NCI-H187 (cell line): ENCODE results near the gene DNAH9.

ENCODE experiments used
- DNase-seq, 2 experiments: peaks; one replicate each; lab custom pipeline; 2025; lab: John Stamatoyannopoulos, UW

Gene DNAH9

GRCh38 chr17:11598274-11599221 is at the start of gene DNAH9:
Gene DNAH9, plus strand, starts transcription at chr17:11598470. Its CDS starts 29 bp downstream, at chr17:11598499.
- peak in 1 of 2 experiments; percentile 1 for DNase-seq

GRCh38 chr17:11550431-11550830 is 47.8 kb upstream of the DNAH9 start:
- no peak for DNase-seq

GRCh38 chr17:11551442-11551841 is 46.8 kb upstream of the DNAH9 start:
- no peak for DNase-seq

GRCh38 chr17:11553135-11553534 is 45.1 kb upstream of the DNAH9 start:
- no peak for DNase-seq

- no peak for DNase-seq
Observed at GRCh38 chr17:11554042-11554441, 44.2 kb upstream of the DNAH9 start.

GRCh38 chr17:11554542-11554941 is 43.7 kb upstream of the DNAH9 start:
- no peak for DNase-seq

- DNase-seq: no peak
Observed at GRCh38 chr17:11555530-11555929, 42.7 kb upstream of the DNAH9 start.

- DNase-seq: no peak
Observed at GRCh38 chr17:11557727-11558452, 40.4 kb upstream of the DNAH9 start.

- DNase-seq: no peak
Observed at GRCh38 chr17:11558681-11559234, 39.5 kb upstream of the DNAH9 start.

- no peak for DNase-seq
Observed at GRCh38 chr17:11559601-11560000, 38.7 kb upstream of the DNAH9 start.

- no peak for DNase-seq
Observed at GRCh38 chr17:11561281-11561680, 37.0 kb upstream of the DNAH9 start.

GRCh38 chr17:11561702-11562101 is 36.6 kb upstream of the DNAH9 start:
- DNase-seq: no peak

- DNase-seq: no peak
Observed at GRCh38 chr17:11564589-11565380, 33.5 kb upstream of the DNAH9 start.

GRCh38 chr17:11565591-11565990 is 32.7 kb upstream of the DNAH9 start:
- DNase-seq: no peak

- DNase-seq: no peak
Observed at GRCh38 chr17:11578998-11579397, 19.3 kb upstream of the DNAH9 start.

GRCh38 chr17:11580677-11581076 is 17.6 kb upstream of the DNAH9 start:
- DNase-seq: no peak

GRCh38 chr17:11582217-11582616 is 16.1 kb upstream of the DNAH9 start:
- no peak for DNase-seq

GRCh38 chr17:11583306-11583992 is 14.8 kb upstream of the DNAH9 start:
- no peak for DNase-seq

GRCh38 chr17:11589716-11590115 is 8.6 kb upstream of the DNAH9 start:
- DNase-seq: no peak

- no peak for DNase-seq
Observed at GRCh38 chr17:11601661-11602060, 3.4 kb downstream of the DNAH9 start.

- DNase-seq: no peak
Observed at GRCh38 chr17:11608396-11608795, 10.1 kb downstream of the DNAH9 start.
